BLaER1 treated with 17β-estradiol and CSF1 and Interleukin-3, amounts not matched to agents 10 nM and 100 nM (cell line): ENCODE results near the gene MAML3.

ENCODE experiments used
- H3K27ac ChIP-seq, 11 experiments: shearing (Covaris generic); formaldehyde crosslinking; 2 replicates each; pipeline ENCODE4 v1.8.1; 2022
- H3K27me3 ChIP-seq, 11 experiments: shearing (Covaris generic); formaldehyde crosslinking; 2 replicates each; pipeline ENCODE4 v1.8.1; 2022
- H3K36me3 ChIP-seq, 11 experiments: shearing (Covaris generic); formaldehyde crosslinking; 2 replicates each; pipeline ENCODE4 v1.8.1; 2022
- H3K4me1 ChIP-seq, 10 experiments: shearing (Covaris generic); formaldehyde crosslinking; 2 replicates each; pipeline ENCODE4 v1.8.1; 2022
- H3K4me2 ChIP-seq, 11 experiments: shearing (Covaris generic); formaldehyde crosslinking; 2 replicates each; pipeline ENCODE4 v1.8.1; 2022
- H3K4me3 ChIP-seq, 10 experiments: shearing (Covaris generic); formaldehyde crosslinking; 2 replicates each; pipeline ENCODE4 v1.8.1; 2022
- H3K9ac ChIP-seq, 11 experiments: shearing (Covaris generic); formaldehyde crosslinking; 2 replicates each; pipeline ENCODE4 v1.8.1; 2022
- H3K9me3 ChIP-seq, 11 experiments: shearing (Covaris generic); formaldehyde crosslinking; replicated peaks in 1 of 11; 2 replicates each; pipeline ENCODE4 v1.8.1; 2022
- H4K20me1 ChIP-seq, 11 experiments: shearing (Covaris generic); formaldehyde crosslinking; 2 replicates each; pipeline ENCODE4 v1.8.1; 2022
- Cebpa-rat ChIP-seq, 11 experiments: shearing (Covaris generic); IDR thresholded peaks; 2 replicates each; pipeline ENCODE4 v1.8.1; 2022

The MAML3 gene

DNA sequence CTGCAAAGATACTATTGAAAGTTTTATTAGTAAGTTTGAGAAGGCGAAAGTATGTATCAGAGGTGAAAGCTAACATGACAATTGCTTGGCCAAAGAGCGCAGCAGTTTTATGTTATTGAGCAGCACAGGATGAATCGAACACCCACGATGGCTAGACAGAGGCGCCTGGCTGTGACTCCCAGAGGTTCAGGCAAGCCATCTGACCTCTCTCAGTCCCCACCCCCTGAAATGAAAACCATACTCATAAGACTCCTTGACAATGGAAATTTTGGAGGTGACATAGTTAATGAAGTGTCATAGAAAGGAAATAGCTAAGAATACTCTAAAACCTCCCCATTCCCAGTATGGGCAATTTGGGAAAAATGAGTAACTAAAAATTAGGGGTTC lies 417.7 kb downstream of the MAML3 start:
- Histone ChIP-seq H3K27ac (peak overlapping the region; percentile 79 to 93 (median 88); a peak in 19 of 22 replicates), H4K20me1 (0 out of 22 replicates have a peak, but pooled peaks cover 0 to 5% (median 0%) of the 10 kb centered on the region in 11 experiments), H3K4me3 (no peak overlapping the region; a peak in 1 of 20 replicates), H3K4me1 (peaks cover 52 to 80% (median 62%) of the 10 kb centered on the region in 10 experiments), H3K9me3 (no peaks in the 10 kb centered on the region), H3K36me3 (no peaks in the 10 kb centered on the region), H3K27me3 (no peaks in the 10 kb centered on the region), H3K9ac (peak overlapping the region; percentile 75 to 88 (median 86); a peak in 19 of 22 replicates), H3K4me2 (peak overlapping the region; percentile 83 to 99 (median 94))
- TF ChIP-seq Cebpa-rat (IDR thresholded peaks at IDR 0.05), result no peak

GRCh38 chr4:139735381-139736273 lies 418.4 kb downstream of the MAML3 start:
- peak overlapping the region; percentile 50 to 67 (median 55) for H3K4me3 ChIP-seq

GRCh38 chr4:139734875-139735380 lies 419.1 kb downstream of the MAML3 start:
- TF ChIP-seq Cebpa-rat (IDR thresholded peaks at IDR 0.05), result no peak
- 0 out of 22 replicates have a peak, but pooled peaks cover 0 to 5% (median 0%) of the 10 kb centered on the region in 11 experiments for H4K20me1 ChIP-seq
- H3K9me3 ChIP-seq, result no peaks in the 10 kb centered on the region
- H3K4me2 ChIP-seq, result peak overlapping the region; percentile 83 to 99 (median 94)
- peaks cover 3 to 10% (median 9%) of the 10 kb centered on the region in 11 experiments; a peak in 14 of 22 replicates for H3K36me3 ChIP-seq
- H3K4me1 ChIP-seq, result peaks cover 39 to 67% (median 48%) of the 10 kb centered on the region in 10 experiments
- peak overlapping the region; percentile 50 to 67 (median 55) for H3K4me3 ChIP-seq
- peak overlapping the region; percentile 75 to 88 (median 86) for H3K9ac ChIP-seq
- H3K27me3 ChIP-seq, result no peaks in the 10 kb centered on the region
- H3K27ac ChIP-seq, result peak overlapping the region; percentile 79 to 93 (median 88)

More at GRCh38 chr4:139735381-139736273, 418.4 kb downstream of the MAML3 start:
- TF ChIP-seq Cebpa-rat (IDR thresholded peaks at IDR 0.05), result no peak
- peak overlapping the region; percentile 79 to 93 (median 88) for H3K27ac ChIP-seq
- peak overlapping the region; percentile 75 to 88 (median 86) for H3K9ac ChIP-seq
- H3K4me1 ChIP-seq, result peaks cover 46 to 74% (median 55%) of the 10 kb centered on the region in 10 experiments
- 0 out of 22 replicates have a peak, but pooled peaks cover 0 to 5% (median 0%) of the 10 kb centered on the region in 11 experiments for H4K20me1 ChIP-seq
- H3K27me3 ChIP-seq, result no peaks in the 10 kb centered on the region
- H3K9me3 ChIP-seq, result no peaks in the 10 kb centered on the region
- peaks cover 0 to 3% (median 2%) of the 10 kb centered on the region in 11 experiments; a peak in 9 of 22 replicates for H3K36me3 ChIP-seq
- peak overlapping the region; percentile 83 to 99 (median 94) for H3K4me2 ChIP-seq

GRCh38 chr4:139734201-139734874 lies 419.6 kb downstream of the MAML3 start:
- peak; percentile 18 to 88 (median 50); a peak in 12 of 22 replicates for TF ChIP-seq Cebpa-rat (IDR thresholded peaks at IDR 0.05)
- peaks cover 37 to 63% (median 46%) of the 10 kb centered on the region in 10 experiments for H3K4me1 ChIP-seq
- 0 out of 22 replicates have a peak, but pooled peaks cover 0 to 5% (median 0%) of the 10 kb centered on the region in 11 experiments for H4K20me1 ChIP-seq
- H3K4me3 ChIP-seq, result peak overlapping the region; percentile 50 to 67 (median 55)
- H3K36me3 ChIP-seq, result peaks cover 9 to 16% (median 15%) of the 10 kb centered on the region in 11 experiments; a peak in 15 of 22 replicates
- no peaks in the 10 kb centered on the region for H3K27me3 ChIP-seq
- peak overlapping the region; percentile 64 to 93 (median 88) for H3K27ac ChIP-seq
- peak overlapping the region; percentile 75 to 88 (median 86) for H3K9ac ChIP-seq
- no peaks in the 10 kb centered on the region for H3K9me3 ChIP-seq
- H3K4me2 ChIP-seq, result peak overlapping the region; percentile 83 to 99 (median 94)

DNA sequence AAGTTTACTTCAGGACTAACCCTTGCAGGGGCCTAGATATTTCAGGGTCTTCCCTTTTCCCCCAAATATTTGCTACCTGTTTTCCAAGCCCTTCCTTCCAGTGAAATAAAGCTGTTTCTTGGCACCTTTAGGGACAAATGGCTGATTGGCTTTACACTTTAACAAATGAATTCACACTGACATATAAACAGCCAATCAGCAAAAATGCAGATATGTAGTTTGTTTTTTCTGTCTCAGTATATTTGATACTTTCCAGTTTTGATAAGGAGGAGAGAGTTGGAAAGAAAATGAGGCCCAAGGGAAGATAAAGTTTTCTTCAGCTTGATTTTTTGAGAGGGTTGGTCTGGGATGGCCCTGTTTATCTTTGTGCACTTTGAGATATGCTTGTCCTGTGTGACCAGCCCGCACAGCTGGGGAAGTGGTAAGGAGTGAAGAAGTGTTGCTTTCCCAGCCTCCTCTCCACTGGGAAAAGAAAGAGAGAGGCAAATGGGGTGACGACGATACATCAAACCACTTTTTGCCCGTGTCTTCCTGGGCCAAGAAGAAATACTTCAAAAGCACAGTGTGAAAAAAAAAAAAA lies 420.9 kb downstream of the MAML3 start:
- H3K27ac ChIP-seq, result peak overlapping the region in 10 of 11 experiments; percentile 82 to 93 (median 88); a peak in 11 of 22 replicates
- H3K9ac ChIP-seq, result peak overlapping the region in 7 of 11 experiments; percentile 37 to 88 (median 86); a peak in 5 of 22 replicates
- 0 out of 22 replicates have a peak, but pooled peaks cover 0 to 5% (median 0%) of the 10 kb centered on the region in 11 experiments for H4K20me1 ChIP-seq
- no peaks in the 10 kb centered on the region for H3K27me3 ChIP-seq
- no peak for TF ChIP-seq Cebpa-rat (IDR thresholded peaks at IDR 0.05)
- H3K4me1 ChIP-seq, result peaks cover 37 to 50% (median 42%) of the 10 kb centered on the region in 10 experiments
- no peaks in the 10 kb centered on the region for H3K9me3 ChIP-seq
- peaks cover 22 to 28% (median 27%) of the 10 kb centered on the region in 11 experiments; a peak in 21 of 22 replicates for H3K36me3 ChIP-seq
- H3K4me2 ChIP-seq, result peak overlapping the region; percentile 83 to 99 (median 94)
- H3K4me3 ChIP-seq, result no peak overlapping the region

DNA sequence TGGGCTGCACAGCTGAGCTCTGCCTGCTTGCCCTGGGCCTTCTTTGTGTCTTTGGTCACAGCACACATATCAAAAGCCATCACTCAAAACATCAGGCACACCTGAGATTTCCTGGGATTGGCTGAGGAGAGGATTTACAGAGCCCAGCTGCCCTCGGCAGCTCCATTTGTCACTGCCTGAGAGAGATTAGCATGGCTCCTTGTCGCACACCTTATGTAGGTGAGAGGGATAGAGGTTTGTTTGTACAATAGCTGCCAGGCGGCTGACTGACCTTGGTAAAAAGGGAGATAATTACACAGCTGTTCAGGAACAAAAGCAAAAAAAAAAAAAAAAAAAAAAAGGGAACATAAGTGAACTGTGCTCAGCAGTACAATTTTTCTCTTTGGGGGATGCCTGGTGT lies 425.1 kb downstream of the MAML3 start:
- Histone ChIP-seq H3K9me3 (no peaks in the 10 kb centered on the region), H3K4me2 (no peak overlapping the region), H3K4me1 (peaks cover 9 to 14% (median 12%) of the 10 kb centered on the region in 10 experiments), H3K9ac (no peak overlapping the region), H4K20me1 (0 out of 22 replicates have a peak, but pooled peaks cover 0 to 5% (median 0%) of the 10 kb centered on the region in 11 experiments), H3K4me3 (no peak overlapping the region), H3K36me3 (peaks cover 46 to 71% (median 65%) of the 10 kb centered on the region in 11 experiments), H3K27me3 (no peaks in the 10 kb centered on the region), H3K27ac (no peak overlapping the region)
- TF ChIP-seq Cebpa-rat (IDR thresholded peaks at IDR 0.05), result no peak

- Histone ChIP-seq H4K20me1 (no peaks in the 10 kb centered on the region), H3K4me2 (no peak overlapping the region), H3K4me3 (no peak overlapping the region), H3K4me1 (peaks cover 2 to 7% (median 5%) of the 10 kb centered on the region in 10 experiments), H3K9ac (no peak overlapping the region), H3K27me3 (no peaks in the 10 kb centered on the region), H3K27ac (no peak overlapping the region), H3K36me3 (peaks cover 46 to 77% (median 70%) of the 10 kb centered on the region in 11 experiments), H3K9me3 (no peaks in the 10 kb centered on the region)
- no peak for TF ChIP-seq Cebpa-rat (IDR thresholded peaks at IDR 0.05)
Measured at GRCh38 chr4:139728146-139728545, 425.8 kb downstream of the MAML3 start.

DNA sequence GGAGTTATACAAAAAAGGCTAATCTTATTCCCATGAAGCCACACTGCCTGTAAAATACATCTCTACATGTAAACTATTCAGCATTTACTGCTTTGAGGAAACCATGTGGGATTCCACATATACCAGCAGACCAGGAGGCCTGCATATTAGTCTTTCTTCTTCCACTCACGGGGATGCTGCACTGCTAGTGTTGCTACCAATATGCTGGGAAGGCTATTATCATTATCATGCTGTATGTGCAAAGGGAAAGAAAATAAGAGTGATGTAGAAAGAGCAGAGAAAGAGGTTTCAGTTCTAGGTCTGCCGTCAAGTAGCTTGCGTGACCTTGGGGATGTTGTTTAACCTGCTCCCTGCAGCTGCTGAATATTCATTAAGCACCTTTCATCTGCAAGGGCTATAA lies 427.4 kb downstream of the MAML3 start:
- no peak overlapping the region for H3K27ac ChIP-seq
- no peaks in the 10 kb centered on the region for H3K9me3 ChIP-seq
- no peaks in the 10 kb centered on the region for H3K27me3 ChIP-seq
- H3K9ac ChIP-seq, result no peak overlapping the region
- H3K4me1 ChIP-seq, result no peaks in the 10 kb centered on the region
- no peak overlapping the region for H3K4me3 ChIP-seq
- H3K36me3 ChIP-seq, result peaks cover 46 to 88% (median 74%) of the 10 kb centered on the region in 11 experiments
- H3K4me2 ChIP-seq, result no peak overlapping the region
- no peaks in the 10 kb centered on the region for H4K20me1 ChIP-seq
- TF ChIP-seq Cebpa-rat (IDR thresholded peaks at IDR 0.05), result no peak
